Urinary bladder (tissue), 4 donors: ENCODE results near the gene CDC45. TPM values are rescaled to one million over a fixed set of nuclear protein-coding genes. Genes with fewer than 3 reads are reported as not detected.

Source experiments
- DNase-seq: peaks from one replicate; pipeline ENCODE4 v3.0.0-alpha.2; 2015; ENCODE audit errors: extremely low spot score
- H3K27ac ChIP-seq: one replicate; pipeline ENCODE4 v1.5.1; 2013; ENCODE audit warnings: low read depth, mild to moderate bottlenecking, moderate library complexity
- H3K36me3 ChIP-seq: one replicate; pipeline ENCODE4 v1.6.1; 2013; ENCODE audit warnings: mild to moderate bottlenecking, moderate library complexity; ENCODE audit not compliant: insufficient read depth
- H3K4me1 ChIP-seq: one replicate; pipeline ENCODE4 v1.6.1; 2013; ENCODE audit warnings: mild to moderate bottlenecking, moderate library complexity; ENCODE audit not compliant: insufficient read depth
- H3K4me3 ChIP-seq: one replicate; pipeline ENCODE4 v1.5.1; 2013; ENCODE audit warnings: low read depth, low read length
- WGBS: extraction: QIAGEN DNeasy Blood & Tissue Kit; methylation state at CpG from one replicate; pipeline ENCODE4 v1.1.7; 2013; 5-methylcytosine and 5-hydroxymethylcytosine counted together
- polyA plus RNA-seq: library from polyadenylated mRNA; stranded (reverse); fragments of 200-250 nt; gene quantifications from one replicate; pipeline ENCODE4 v1.2.3, GENCODE V29; 2013
- total RNA-seq: library from RNA; depleted of rRNA; stranded (reverse); fragments of >200 nt; gene quantifications from one replicate; pipeline ENCODE4 v1.2.3, GENCODE V29; 2014
- donor health status: healthy with polysubstance abuse.
- donor health status: healthy.

Gene CDC45
- total and polyA plus RNA-seq, 2 donors = 0.34 to 4.0 TPM

DNA sequence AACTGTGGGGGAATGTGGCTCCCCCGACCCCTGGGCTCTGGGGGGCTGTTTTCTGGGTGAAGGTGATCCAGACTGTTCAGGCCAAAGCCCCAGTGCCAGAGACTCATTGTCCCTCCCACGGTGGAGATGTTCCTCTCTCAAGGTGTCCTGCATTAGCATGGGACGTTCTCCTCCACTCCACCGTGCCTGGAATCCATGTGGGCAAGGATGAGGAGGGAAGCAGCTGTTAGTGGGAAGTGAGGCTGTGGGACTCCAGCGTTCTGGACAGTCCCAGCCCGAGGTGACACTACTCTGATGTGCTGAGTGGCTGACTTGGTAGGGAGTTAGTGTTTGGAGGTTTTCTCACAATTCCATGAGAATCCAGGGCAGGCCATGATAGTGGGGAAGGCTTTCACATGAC is 75.9 kb downstream of the CDC45 start:
- WGBS = 78% methylated on average over 6 of the region's 6 CpGs
- no peak overlapping the region for H3K4me3 ChIP-seq
- H3K27ac ChIP-seq = no peak overlapping the region
- H3K36me3 ChIP-seq = no peaks in the 10 kb centered on the region
- no peak for DNase-seq
- H3K4me1 ChIP-seq = no peaks in the 10 kb centered on the region

DNA sequence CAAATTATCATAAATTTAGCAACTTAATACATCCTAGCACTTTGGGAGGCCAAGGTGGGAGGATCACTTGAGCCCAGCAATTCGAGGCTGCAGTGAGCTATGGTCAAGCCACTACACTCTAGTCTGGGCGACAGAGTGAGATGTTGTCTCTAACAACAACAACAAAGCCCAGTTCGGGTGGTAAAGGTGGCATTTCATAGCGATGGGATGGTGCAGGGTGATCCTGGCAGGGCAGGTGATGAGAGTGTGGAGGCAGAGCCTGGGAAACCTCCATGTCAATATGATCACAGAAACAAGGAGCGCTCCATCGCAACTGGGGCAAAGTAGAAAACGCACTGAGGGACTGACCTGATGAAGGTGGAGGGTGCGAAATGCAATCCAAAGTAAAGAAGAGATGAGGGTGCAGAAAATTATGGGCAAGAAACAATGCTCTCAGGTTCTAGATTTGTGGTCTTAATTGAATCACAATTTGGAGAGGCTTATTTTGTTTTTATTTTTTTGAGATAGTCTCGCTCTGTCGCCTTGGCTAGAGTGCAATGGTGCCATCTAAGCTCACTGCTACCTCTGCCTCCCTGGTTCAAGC is 77.3 kb downstream of the CDC45 start:
- Histone ChIP-seq H3K27ac (no peak overlapping the region), H3K4me3 (no peak overlapping the region), H3K4me1 (no peaks in the 10 kb centered on the region), H3K36me3 (no peaks in the 10 kb centered on the region)
- no peak for DNase-seq
- WGBS = 90% methylated on average over 10 of the region's 10 CpGs

DNA sequence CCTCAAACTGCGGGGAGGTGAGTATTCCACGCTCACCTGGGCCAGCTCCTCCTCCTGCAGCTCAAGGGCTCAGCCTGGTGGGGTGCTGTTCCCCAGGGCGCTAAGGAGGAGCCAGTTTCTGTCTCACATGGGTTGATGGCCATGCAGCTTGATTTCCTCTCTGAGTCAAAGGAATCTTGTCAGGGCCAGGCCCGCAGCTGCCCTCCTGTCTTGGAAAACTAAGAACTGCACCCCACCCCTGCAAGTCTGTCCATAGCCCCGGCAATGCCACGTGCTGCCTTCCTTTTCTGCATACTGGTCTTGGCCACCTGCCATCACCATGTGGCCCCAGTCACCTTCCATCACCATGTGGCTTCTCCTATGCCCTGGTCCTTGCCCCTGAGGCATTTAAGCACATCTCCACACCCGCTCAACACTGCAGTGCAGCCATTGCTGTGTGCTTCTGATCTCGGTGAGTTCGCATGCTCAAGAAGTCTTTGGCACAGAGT is 79.6 kb downstream of the CDC45 start:
- no peaks in the 10 kb centered on the region for H3K4me1 ChIP-seq
- no peak overlapping the region for H3K4me3 ChIP-seq
- 75% methylated on average over 9 of the region's 9 CpGs for WGBS
- DNase-seq = no peak
- H3K27ac ChIP-seq = no peak overlapping the region
- H3K36me3 ChIP-seq = no peaks in the 10 kb centered on the region

DNA sequence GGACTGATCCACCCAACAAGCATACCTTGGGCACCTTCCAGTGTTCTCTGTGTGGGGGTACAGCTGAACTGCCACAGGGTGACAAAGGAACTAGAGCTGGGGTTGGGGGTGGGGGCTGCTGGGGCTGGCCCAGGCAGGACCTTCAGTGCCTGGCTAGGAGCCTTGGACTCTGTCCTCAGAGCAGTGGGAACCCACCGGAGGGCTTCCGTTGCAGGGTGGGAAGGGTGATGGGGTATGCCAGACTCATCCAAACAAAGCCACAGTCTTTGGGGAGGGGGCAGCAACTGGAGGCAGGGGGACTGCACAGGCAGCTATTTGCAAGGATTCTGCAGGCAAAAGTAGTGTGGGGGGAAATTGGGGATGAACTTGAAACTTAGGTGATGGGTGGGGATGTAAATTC is 80.2 kb downstream of the CDC45 start:
- Histone ChIP-seq H3K4me1 (no peaks in the 10 kb centered on the region), H3K4me3 (no peak overlapping the region), H3K27ac (no peak overlapping the region), H3K36me3 (no peaks in the 10 kb centered on the region)
- 91% methylated on average over 2 of the region's 2 CpGs for WGBS
- no peak for DNase-seq

DNA sequence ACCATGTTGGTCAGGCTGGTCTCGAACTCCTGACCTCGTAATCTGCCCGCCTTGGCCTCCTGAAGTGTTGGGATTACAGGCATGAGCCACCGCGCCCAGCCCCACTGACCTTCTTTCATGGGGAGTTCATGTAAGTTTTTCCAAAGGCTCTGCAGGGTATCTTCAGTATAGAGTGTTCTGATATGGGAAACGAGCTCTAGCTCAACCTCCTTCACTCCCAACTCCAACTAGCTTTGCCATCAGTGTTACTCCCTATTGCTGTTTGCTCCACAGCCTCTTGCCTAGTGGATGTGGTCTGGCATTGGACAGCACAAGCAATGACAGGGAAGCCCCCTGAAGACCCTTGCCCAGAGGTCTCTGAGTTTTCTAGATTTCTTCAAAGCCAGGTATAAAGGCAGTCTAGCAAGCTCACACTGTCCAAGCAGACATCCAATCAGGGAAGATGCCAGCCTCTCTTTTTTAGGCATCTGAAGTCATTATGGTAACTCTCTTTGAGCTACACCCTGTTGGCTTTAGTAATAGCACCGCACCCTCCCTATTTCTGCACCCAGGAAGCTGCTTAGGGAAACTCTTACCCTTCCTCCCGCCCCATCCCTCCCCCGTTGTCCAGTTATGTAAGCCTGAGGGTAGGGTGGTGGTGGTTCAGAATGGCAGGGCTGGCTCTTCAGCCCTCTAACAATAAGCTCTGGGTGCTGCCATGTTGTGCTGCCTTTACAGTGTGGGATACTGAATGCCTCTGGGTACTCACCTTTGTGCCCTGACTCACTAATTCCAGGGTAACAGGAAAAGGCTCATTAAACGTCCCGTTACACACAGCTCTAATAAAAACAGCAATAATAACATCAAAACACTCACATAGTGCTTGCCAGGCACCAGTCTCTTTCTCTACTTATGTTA is 85.9 kb downstream of the CDC45 start:
- Histone ChIP-seq H3K4me1 (no peaks in the 10 kb centered on the region), H3K27ac (no peak overlapping the region), H3K36me3 (no peaks in the 10 kb centered on the region), H3K4me3 (no peak overlapping the region)
- no peak for DNase-seq
- 73% methylated on average over 11 of the region's 11 CpGs for WGBS

DNA sequence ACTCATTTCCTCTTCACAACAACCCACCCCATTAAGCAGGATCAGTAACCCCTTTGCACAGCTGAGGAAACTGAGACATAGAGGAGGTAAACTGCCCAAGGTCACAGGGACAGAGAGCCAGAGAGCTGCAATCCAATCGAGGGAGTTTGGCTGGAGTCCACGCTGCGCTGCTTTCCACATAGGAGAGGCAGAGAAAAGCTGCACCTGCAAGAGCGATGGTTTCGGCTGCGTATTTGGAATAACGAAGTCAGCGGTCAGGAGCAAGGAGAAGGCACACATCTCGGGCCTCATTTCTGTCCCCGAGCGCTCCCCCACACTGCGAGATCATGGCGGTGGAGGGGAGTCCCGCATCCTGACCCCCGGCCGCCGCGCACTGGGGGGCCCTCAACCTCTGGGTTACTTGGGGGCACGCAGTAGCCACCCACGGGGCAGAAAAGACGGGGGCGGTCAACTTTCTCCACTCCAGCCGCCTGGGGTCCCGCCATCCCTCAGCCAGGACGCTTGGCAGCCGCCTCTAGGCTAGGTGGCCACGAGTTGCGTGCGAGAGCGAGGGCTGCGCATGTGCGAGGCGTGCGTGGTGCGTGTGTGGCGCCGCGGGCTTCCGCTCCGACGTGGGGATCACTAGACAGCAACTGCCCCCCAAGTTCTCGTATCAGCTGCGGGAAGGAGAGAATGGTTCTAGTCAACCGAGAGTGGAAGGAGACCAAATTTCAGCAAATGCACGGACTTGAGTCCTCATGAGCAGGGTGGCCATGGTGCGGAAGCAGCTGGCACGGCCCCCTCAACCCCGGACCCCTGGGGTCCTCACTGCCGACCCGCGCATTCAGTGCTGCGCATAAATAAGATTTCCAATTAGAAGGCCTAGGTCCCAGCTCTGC is 86.8 kb downstream of the CDC45 start:
- WGBS = 89% methylated on average over 52 of the region's 52 CpGs
- H3K36me3 ChIP-seq = no peaks in the 10 kb centered on the region
- H3K4me3 ChIP-seq = no peak overlapping the region
- no peak overlapping the region for H3K27ac ChIP-seq
- no peak for DNase-seq
- H3K4me1 ChIP-seq = no peaks in the 10 kb centered on the region

DNA sequence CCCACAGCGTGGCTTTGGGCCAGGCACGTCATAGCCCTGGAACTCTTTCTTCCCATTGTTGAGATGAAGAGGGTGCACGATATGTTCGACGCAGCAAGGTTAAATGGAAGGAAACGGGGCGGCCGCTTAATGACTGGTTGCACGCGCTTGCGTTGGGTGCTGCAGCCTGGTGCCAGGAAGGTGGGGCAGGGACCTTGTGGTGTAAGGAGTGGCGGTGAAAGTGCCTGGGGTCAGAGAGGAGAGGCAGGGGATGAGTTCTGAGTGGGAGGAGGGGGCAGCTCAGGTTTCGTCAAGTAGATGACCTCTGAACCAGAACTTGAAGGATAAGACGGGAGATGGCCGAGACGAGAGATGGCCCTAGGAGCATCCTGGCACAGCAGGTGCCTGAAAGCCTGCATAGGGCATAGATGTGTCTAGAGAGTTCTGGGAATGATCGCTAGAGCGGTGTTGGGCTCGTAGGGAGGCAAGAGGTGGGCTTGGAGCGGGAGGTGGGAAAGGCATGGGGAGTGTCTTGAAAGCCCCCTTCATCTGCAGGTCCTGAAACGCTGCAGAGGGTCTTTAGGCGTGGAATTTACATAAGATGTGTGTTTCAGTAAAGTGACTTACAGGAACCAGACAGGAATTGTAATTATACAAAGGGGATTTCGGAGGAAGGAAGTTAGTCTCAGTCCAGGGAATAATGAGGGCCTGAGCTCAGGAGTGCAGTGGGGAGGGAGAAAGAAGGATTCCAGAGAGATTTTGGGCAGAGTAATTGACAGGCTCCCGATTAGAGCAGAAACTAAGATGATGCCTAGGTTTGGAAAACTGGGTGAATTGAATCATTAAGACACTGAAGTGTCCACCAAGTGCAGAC is 87.7 kb downstream of the CDC45 start:
- H3K4me1 ChIP-seq = no peaks in the 10 kb centered on the region
- H3K36me3 ChIP-seq = no peaks in the 10 kb centered on the region
- H3K27ac ChIP-seq = no peak overlapping the region
- DNase-seq = no peak
- H3K4me3 ChIP-seq = no peak overlapping the region
- 81% methylated on average over 24 of the region's 24 CpGs for WGBS

DNA sequence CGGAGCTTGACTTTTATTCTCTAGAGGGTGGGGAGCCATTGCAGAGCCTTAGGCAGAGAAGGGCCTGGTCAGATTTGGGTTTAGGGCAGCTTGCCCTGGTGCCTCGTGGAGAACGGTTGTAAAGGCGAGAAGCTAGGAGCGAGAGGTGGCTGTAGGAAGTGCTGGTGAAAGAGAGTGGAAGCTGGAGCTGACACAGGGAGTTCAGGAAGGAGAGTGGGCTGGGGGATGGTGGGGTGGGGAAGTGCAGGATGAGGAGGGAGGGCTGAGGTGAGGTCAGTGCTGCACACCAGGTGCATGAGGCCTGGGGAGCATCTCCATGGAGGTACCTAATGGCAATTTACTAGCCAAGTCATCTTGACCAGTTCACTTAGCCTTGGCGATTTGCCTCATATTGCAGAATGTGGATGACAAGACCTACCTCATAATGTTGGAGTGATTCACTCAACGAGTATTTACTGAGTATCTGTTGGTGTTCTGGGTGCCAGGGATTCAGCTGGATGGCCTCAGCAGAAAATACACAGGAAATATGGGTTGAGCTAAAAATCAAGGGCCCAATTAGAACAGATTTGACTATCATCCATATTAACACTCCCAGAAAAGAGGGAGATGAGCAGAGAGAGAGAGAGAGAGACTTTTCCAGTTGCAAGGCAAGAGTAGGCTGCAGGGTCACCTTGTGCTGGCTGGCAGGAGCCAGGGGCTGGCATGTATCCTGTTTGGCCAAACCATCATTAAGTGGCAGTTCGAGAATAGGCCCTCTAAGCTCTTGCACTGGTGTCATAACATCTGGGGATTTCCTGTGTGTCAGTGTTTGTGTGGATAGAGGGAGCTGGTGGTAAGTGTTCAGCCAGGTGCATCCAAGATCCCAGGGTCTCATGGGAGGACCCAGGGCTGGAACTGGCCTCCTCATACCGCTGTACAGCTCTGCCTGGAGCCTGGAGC is 88.9 kb downstream of the CDC45 start:
- 61% methylated on average over 9 of the region's 9 CpGs for WGBS
- Histone ChIP-seq H3K4me3 (no peak overlapping the region), H3K4me1 (no peaks in the 10 kb centered on the region), H3K36me3 (no peaks in the 10 kb centered on the region), H3K27ac (no peak overlapping the region)
- DNase-seq = no peak

DNA sequence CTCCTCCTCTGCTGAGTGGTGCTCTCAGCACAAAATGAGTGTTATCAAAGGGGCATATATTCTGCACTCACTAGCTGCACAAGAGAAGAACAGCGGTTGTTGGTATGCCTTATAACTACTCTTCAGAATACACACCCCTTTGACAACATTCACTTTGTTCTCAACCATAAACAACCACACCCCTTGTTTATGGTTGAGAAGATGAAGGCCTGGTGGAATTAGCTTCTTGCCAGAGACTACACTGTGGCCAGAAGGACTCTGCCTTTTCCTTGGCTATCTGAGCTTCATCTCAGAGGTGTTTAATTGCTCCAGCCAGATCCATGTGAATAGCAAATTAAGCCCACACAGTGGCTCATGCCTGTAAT is 89.5 kb downstream of the CDC45 start:
- WGBS = 62% methylated on average over 1 of the region's 1 CpG
- no peaks in the 10 kb centered on the region for H3K4me1 ChIP-seq
- no peak overlapping the region for H3K27ac ChIP-seq
- no peaks in the 10 kb centered on the region for H3K36me3 ChIP-seq
- DNase-seq = no peak
- H3K4me3 ChIP-seq = no peak overlapping the region

DNA sequence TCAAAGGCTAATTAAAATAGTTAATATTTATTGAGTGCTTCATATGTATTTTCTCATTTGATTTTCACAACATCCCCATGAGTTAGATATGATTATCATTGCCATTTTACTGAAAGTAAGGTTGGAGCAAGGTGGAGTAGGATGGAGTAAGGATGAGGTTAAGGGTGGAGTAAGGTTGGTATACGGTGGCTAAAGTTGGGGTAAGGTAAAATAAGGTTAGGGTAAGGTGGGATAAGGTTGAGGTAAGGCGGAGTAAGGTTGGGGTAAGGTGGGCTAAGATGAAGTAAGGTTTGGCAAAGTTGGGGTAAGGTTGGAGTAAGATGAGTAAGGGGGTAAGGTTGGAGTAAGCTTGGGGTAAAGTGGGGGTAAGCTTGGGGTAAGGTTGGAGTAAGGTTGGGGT is 90.3 kb downstream of the CDC45 start:
- no peak for DNase-seq
- Histone ChIP-seq H3K4me3 (no peak overlapping the region), H3K36me3 (no peaks in the 10 kb centered on the region), H3K4me1 (no peaks in the 10 kb centered on the region), H3K27ac (no peak overlapping the region)
- WGBS = 88% methylated on average over 2 of the region's 2 CpGs
